Caco-2 (cell line): Measurements from ENCODE around the gene VPS41. TPM values are rescaled to one million over a fixed set of nuclear protein-coding genes. Genes with fewer than 3 reads are reported as not detected.

ENCODE experiments used
- BruUV-seq: library from RNA; stranded (reverse); fragments of 400-500 nt; replicated peaks from 2 replicates; lab custom pipeline; 2021; lab: Mats Ljungman, UMichigan
- CTCF ChIA-PET: fragments of 300-600 bp; sonication (Branson Sonifier 250); formaldehyde crosslinking; loops from one replicate; lab custom pipeline; 2022; ENCODE audit warnings: antibody characterized with exemption; lab: Charles Lee
- POLR2A ChIA-PET: fragments of 300-600 bp; sonication (Branson Sonifier 250); formaldehyde crosslinking; loops from one replicate; lab custom pipeline; 2022; ENCODE audit warnings: antibody characterized with exemption; lab: Charles Lee
- DNase-seq, 2 experiments: peaks; one replicate each; pipeline versions ENCODE4 v3.0.0 to v3.0.0-alpha.2; 2020 to 2022
- H3K27me3 ChIP-seq: replicated peaks from 2 replicates; pipeline ENCODE4 v1.6.0; 2011; ENCODE audit warnings: low read length; ENCODE audit not compliant: control insufficient read depth, insufficient read depth
- H3K36me3 ChIP-seq: 2 replicates; pipeline ENCODE4 v1.5.1; 2011; ENCODE audit warnings: low read length; ENCODE audit not compliant: control insufficient read depth, insufficient read depth
- H3K4me1 ChIP-seq: fragments of 250-450 bp; sonication (Bioruptor Pico); 2 replicates; pipeline ENCODE4 v1.5.1; 2020; ENCODE audit warnings: mild to moderate bottlenecking
- H3K4me3 ChIP-seq: 2 replicates; pipeline ENCODE4 v1.5.1; 2011; ENCODE audit warnings: low read depth, mild to moderate bottlenecking, control low read depth, low read length
- H3K9me3 ChIP-seq: fragments of 250-450 bp; sonication (Bioruptor Pico); 2 replicates; pipeline ENCODE4 v1.5.1; 2020; ENCODE audit warnings: mild to moderate bottlenecking, moderate library complexity
- H3K27ac Mint-ChIP-seq: one replicate; pipeline ENCODE4 v1.8.0; 2022; ENCODE audit warnings: mixed read lengths; ENCODE audit not compliant: unreplicated experiment
- H3K27me3 Mint-ChIP-seq: one replicate; pipeline ENCODE4 v1.8.0; 2022; ENCODE audit warnings: mixed read lengths; ENCODE audit not compliant: insufficient read depth, unreplicated experiment
- H3K36me3 Mint-ChIP-seq: one replicate; pipeline ENCODE4 v1.8.0; 2022; ENCODE audit warnings: mild to moderate bottlenecking, mixed read lengths; ENCODE audit not compliant: insufficient read depth, unreplicated experiment
- H3K4me1 Mint-ChIP-seq: one replicate; pipeline ENCODE4 v1.8.0; 2022; ENCODE audit warnings: low read depth, mixed read lengths; ENCODE audit not compliant: unreplicated experiment
- H3K4me3 Mint-ChIP-seq: one replicate; pipeline ENCODE4 v1.8.0; 2022; ENCODE audit warnings: mild to moderate bottlenecking, moderate library complexity, mixed read lengths; ENCODE audit not compliant: unreplicated experiment
- H3K9me3 Mint-ChIP-seq: one replicate; pipeline ENCODE4 v1.8.0; 2022; ENCODE audit warnings: mixed read lengths; ENCODE audit not compliant: unreplicated experiment
- intact Hi-C: fragments of 100-400 bp; cut with micrococcal nuclease; formaldehyde crosslinking; loops from one replicate; pipeline ENCODE4 v1.10.0; 2022; ENCODE audit not compliant: unreplicated experiment
- total RNA-seq: library from RNA; stranded (reverse); gene quantifications from 2 replicates; pipeline ENCODE4 v1.2.3, GENCODE V29; 2022
- TF ChIP-seq, protein P1 (sequence below), 2 experiments: fragments of 200-600 bp in 1 of 2; IDR thresholded peaks; 1 replicate in 1 of 2; 2 replicates in 1 of 2; pipeline versions ENCODE4 v1.5.1 to v1.8.0; 2011 to 2022; ENCODE audit warnings: antibody characterized with exemption in 1 of 2, control low read depth in 1 of 2, inconsistent platforms in 1 of 2, low read depth in 1 of 2, low read length in 1 of 2, mild to moderate bottlenecking in 1 of 2, moderate library complexity in 1 of 2; ENCODE audit not compliant: insufficient read depth in 1 of 2, severe bottlenecking in 1 of 2, unreplicated experiment in 1 of 2

Gene VPS41
- total RNA-seq, 1 experiment from 2014 or later = 86.9 TPM

DNA sequence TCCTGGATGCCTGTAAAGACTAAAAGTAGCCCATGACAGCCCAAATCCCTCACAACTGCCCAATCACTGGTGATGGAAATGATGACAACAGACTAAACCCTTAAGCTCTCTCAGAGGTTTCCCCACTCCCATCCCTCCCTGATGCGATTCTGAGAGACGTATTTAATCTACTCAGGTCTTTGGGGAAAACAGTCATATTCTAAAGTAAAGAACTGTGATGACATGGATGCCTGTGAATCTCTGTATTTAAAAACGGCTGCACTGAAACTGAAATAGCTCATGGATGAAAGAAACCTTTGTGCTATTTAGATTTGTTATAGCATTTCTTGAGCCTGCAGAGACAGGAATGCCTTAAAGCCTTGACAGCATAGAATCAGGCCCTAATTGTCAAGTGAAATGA lies 28.5 kb downstream of the VPS41 start:
- Mint-ChIP-seq H3K4me1 (no peaks in the 10 kb centered on the region), H3K27ac (no peak overlapping the region), H3K4me3 (no peak overlapping the region), H3K36me3 (no peaks in the 10 kb centered on the region), H3K9me3 (peaks cover 5% of the 10 kb centered on the region), H3K27me3 (no peaks in the 10 kb centered on the region)
- no peaks in the 10 kb centered on the region for H3K36me3 ChIP-seq
- TF ChIP-seq, protein P1, sequence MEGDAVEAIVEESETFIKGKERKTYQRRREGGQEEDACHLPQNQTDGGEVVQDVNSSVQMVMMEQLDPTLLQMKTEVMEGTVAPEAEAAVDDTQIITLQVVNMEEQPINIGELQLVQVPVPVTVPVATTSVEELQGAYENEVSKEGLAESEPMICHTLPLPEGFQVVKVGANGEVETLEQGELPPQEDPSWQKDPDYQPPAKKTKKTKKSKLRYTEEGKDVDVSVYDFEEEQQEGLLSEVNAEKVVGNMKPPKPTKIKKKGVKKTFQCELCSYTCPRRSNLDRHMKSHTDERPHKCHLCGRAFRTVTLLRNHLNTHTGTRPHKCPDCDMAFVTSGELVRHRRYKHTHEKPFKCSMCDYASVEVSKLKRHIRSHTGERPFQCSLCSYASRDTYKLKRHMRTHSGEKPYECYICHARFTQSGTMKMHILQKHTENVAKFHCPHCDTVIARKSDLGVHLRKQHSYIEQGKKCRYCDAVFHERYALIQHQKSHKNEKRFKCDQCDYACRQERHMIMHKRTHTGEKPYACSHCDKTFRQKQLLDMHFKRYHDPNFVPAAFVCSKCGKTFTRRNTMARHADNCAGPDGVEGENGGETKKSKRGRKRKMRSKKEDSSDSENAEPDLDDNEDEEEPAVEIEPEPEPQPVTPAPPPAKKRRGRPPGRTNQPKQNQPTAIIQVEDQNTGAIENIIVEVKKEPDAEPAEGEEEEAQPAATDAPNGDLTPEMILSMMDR (IDR thresholded peaks at IDR 0.05; ENCODE audit: insufficient read depth in 1 of 2, low read depth in 1 of 2, low read length in 1 of 2, severe bottlenecking in 1 of 2, unreplicated experiment in 1 of 2) = no peak
- no peak overlapping the region for H3K4me3 ChIP-seq
- no peaks in the 10 kb centered on the region for H3K9me3 ChIP-seq
- H3K27me3 ChIP-seq = no peaks in the 10 kb centered on the region
- no TSS peak for BruUV-seq
- CTCF ChIA-PET = no interaction called here
- no peaks in the 10 kb centered on the region for H3K4me1 ChIP-seq
- intact Hi-C loops = no loop called here
- POLR2A ChIA-PET = no interaction called here
- DNase-seq = no peak

DNA sequence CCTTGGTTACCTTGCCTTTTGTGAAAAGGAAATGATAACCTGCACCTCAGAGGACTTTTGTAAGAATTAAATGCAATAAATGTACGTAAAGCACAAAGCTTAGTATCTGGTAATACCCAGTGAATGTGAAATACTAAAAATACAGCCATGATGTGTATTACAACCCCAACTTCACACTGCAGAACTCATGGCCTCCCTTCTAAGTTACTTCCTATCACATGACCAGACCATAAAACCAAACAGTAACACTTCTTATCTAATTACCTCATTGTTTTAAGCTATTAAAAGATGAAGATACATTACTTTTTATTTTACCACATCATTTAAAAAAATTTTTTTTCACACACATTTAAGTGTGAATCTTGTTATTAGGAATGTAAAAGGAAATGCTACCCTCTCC lies 29.0 kb downstream of the VPS41 start:
- no peak overlapping the region for H3K4me3 Mint-ChIP-seq
- intact Hi-C loops = no loop called here
- no peak for DNase-seq
- H3K27ac Mint-ChIP-seq = no peak overlapping the region
- Histone ChIP-seq H3K27me3 (no peaks in the 10 kb centered on the region), H3K4me3 (no peak overlapping the region), H3K9me3 (no peaks in the 10 kb centered on the region), H3K36me3 (no peaks in the 10 kb centered on the region), H3K4me1 (no peaks in the 10 kb centered on the region)
- ChIA-PET CTCF (no interaction called here), POLR2A (no interaction called here)
- no peaks in the 10 kb centered on the region for H3K27me3 Mint-ChIP-seq
- H3K9me3 Mint-ChIP-seq = peaks cover 1% of the 10 kb centered on the region
- no peaks in the 10 kb centered on the region for H3K4me1 Mint-ChIP-seq
- H3K36me3 Mint-ChIP-seq = no peaks in the 10 kb centered on the region
- TF ChIP-seq, protein P1 (IDR thresholded peaks at IDR 0.05; ENCODE audit: insufficient read depth in 1 of 2, low read depth in 1 of 2, low read length in 1 of 2, severe bottlenecking in 1 of 2, unreplicated experiment in 1 of 2) = no peak
- BruUV-seq = no TSS peak

DNA sequence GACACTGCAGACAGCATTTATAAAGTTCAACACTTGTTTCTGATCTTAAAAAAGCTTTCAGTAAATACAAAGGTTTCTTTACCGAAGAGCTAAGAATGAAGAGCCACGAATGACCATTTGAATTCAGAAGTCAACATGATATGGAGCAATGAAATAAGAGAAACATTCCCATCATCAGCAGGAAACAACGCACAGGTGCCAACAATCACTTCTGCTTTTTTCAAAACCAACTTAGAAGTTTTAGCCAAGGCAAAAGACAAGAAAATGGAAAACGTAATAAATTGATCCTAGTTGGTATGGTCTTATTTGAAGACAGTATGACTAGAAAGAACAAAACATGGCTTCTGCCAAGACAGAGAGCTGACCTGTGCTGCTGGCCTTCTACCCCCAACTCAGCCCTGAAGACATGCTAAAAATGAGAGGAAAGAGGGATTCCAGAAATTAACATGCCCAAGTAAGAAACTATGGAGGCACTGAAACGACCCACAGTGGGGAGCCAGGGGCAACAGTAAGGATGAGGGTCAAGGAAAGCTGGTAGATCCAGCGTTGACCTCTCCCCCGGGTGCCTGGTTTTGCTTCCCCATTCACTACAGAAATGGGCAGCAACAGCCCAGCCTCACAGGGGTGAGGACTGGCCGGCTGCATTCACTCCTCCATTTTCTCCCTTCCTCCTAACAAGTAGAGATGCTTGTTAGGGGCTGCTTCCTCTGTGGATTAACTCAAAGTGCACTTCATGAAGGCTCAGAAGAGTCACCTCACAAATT lies 30.1 kb downstream of the VPS41 start:
- CTCF ChIA-PET = no interaction called here
- DNase-seq = no peak
- no peaks in the 10 kb centered on the region for H3K27me3 Mint-ChIP-seq
- Histone ChIP-seq H3K4me3 (no peak overlapping the region), H3K36me3 (no peaks in the 10 kb centered on the region), H3K9me3 (no peaks in the 10 kb centered on the region), H3K27me3 (no peaks in the 10 kb centered on the region), H3K4me1 (no peaks in the 10 kb centered on the region)
- POLR2A ChIA-PET = interaction anchor here (0.6 kb wide), 1 partner anchor 872 kb away, joined by 3 read pairs; no protein-coding TSS in a partner anchor
- no peak overlapping the region for H3K4me3 Mint-ChIP-seq
- no peaks in the 10 kb centered on the region for H3K4me1 Mint-ChIP-seq
- no peaks in the 10 kb centered on the region for H3K9me3 Mint-ChIP-seq
- no peak overlapping the region for H3K27ac Mint-ChIP-seq
- TF ChIP-seq, protein P1 (IDR thresholded peaks at IDR 0.05; ENCODE audit: insufficient read depth in 1 of 2, low read depth in 1 of 2, low read length in 1 of 2, severe bottlenecking in 1 of 2, unreplicated experiment in 1 of 2) = no peak
- no TSS peak for BruUV-seq
- intact Hi-C loops = no loop called here
- no peaks in the 10 kb centered on the region for H3K36me3 Mint-ChIP-seq
